ENCODE results near the gene MRPL40.

- TF ChIP-seq, protein P1, sequence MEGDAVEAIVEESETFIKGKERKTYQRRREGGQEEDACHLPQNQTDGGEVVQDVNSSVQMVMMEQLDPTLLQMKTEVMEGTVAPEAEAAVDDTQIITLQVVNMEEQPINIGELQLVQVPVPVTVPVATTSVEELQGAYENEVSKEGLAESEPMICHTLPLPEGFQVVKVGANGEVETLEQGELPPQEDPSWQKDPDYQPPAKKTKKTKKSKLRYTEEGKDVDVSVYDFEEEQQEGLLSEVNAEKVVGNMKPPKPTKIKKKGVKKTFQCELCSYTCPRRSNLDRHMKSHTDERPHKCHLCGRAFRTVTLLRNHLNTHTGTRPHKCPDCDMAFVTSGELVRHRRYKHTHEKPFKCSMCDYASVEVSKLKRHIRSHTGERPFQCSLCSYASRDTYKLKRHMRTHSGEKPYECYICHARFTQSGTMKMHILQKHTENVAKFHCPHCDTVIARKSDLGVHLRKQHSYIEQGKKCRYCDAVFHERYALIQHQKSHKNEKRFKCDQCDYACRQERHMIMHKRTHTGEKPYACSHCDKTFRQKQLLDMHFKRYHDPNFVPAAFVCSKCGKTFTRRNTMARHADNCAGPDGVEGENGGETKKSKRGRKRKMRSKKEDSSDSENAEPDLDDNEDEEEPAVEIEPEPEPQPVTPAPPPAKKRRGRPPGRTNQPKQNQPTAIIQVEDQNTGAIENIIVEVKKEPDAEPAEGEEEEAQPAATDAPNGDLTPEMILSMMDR (IDR thresholded peaks at IDR 0.05; ENCODE audit: insufficient read depth, low read length, poor library complexity, severe bottlenecking), result no peak
- no peak for TF ChIP-seq EZH2phosphoT487 (conservative IDR thresholded peaks at IDR 0.05; ENCODE audit: low read length)
These were observed 2.1 kb downstream of the MRPL40 start for GRCh38 chr22:19434401-19434800.
